NCI-H1048 (cell line): Measurements from ENCODE around the gene CNOT1.
"Not testable (repeated sequence)": the region's sequence is repeated elsewhere in the genome, so short reads cannot be mapped to it uniquely, and the experiment has no call there.

Experiments used
- DNase-seq: peaks from one replicate; lab custom pipeline; 2025; lab: John Stamatoyannopoulos, UW

CNOT1 gene

DNA sequence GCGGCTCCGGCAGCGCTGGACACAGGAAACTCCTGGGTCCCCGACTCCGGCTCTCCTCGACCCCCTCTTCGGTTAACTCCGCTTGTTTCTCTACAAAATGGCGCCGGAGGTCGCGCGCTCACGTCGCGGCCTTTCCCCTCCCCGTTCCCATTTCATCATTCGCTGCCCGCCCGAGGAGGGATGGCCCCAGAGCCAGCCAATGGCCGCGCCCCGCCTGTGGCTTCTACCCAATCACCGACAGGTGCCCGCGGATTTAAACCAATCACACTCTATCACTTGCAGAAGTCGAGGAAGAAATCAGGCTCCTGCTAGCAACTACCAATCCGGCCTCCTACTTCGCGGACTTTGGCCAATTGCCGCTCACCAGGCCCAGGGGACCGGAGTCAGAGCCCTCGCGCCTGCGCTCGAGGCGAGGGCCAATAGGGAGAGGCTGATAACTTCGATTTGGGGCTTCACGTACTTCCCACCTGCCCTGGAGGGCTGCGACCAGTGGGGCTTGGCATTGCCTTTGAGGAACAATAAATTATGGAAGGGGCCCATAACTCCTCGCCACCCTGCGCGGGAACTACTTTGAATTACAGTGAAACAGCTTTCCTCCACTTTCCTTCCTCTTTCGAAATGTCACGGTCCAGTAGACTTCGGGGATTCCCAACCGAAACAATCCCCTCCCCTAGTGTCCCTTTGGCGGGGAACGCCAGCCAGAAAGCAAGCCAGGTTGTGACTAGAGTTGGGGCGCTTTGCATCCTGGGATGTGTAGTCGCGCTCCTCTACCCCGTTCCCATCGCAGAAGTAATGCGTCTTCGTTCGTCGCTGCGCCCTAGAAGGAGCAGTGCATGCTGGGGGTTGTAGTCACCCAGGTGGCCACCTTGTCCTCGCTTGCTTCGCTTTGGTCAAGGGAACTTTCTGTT lies at the start of gene CNOT1:
Gene CNOT1 (minus strand): TSS at position 94 of the 908 bp plus-strand sequence. CDS start 30,489 bp downstream, outside the sequence.
- peak; percentile 66 for DNase-seq

DNA sequence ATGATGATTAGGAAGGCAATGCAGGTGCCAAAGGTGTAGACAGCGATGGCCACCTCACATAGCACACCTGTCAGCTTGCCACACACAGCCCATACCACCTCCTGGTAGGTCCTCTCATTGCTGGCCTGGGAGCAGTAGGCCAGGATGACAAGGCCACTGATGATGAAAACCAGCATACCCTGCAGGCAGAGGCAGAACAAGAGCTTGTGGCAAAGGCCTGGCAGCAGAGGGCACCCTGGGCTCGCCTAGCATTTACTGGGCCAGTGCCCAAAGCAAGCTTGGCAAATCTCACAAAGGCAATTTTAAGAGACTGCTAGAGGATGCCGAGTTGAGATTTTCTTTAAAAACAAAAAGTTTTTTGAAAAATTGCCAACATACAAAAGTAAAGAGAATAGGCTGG lies 49.1 kb upstream of the CNOT1 start:
- no peak for DNase-seq

DNA sequence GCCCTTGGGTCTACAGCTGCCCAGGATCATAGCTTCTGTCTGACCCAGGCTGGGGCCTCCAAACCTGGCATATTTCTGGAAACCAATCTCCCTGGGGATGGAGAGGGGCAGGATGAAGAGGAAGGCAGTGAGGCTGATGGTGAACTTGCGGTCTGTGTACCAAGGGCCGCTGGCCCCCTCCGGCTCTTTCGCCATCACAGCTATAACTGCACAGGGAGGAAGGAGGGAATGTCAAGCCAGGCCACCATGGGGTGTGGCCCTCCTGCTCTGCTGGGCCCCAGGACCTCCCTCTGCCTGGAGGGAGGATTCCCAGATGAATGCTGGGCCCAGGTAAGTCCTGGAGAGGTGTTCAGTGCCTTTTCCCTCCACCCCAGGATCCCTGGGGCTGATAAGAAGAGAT lies 48.6 kb upstream of the CNOT1 start:
- DNase-seq: no peak

DNA sequence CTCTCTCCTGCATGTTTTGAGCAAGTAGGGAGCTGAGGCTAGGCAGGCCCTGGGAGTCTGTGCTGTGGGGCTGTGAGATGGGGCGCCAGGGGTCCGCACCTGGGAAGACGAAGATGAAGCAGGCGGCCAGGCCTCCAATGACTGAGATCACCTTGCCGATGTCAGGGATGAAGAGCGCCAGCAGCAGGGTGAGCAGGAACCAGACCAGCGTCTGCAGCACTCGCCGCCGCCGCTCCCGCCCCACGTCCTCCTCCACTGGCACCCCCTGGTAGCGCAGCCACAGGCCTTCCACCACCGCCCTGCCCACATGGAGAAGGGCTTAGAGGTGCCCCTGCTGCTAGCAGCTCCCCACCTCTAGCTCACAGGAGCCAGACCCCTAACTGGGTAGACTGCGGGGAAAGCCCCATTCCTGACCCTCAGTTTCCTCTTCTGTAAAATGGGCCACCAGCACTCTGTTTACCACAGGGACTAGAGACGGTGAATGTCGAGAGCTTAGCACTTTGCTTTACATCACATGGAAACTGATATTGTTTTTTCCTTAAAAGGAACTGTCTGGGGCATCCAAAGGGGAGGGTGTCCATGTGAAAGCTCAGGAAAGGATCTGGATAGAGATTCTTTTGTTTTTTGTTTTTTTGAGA lies 41.4 kb upstream of the CNOT1 start:
- no peak for DNase-seq

DNA sequence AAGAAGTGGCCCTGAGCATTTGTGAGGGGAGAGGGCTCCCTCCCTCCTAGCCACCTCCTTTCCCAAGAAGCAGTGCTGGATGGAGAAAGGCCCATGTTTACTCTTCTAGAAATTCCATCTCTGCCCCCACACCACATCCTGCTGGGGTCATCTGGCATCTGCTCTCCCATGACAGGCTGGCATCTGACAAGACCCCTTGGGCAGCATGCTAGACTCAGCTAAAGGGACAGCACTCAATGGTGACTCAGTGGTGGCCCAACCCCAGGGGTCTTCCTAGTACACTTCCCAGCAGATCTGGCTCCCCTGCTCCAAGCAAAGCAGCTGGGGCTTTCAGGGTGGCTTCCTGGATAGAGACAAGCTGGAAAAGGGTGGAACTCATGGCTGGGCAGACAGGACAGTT lies 40.6 kb upstream of the CNOT1 start:
- no peak for DNase-seq

DNA sequence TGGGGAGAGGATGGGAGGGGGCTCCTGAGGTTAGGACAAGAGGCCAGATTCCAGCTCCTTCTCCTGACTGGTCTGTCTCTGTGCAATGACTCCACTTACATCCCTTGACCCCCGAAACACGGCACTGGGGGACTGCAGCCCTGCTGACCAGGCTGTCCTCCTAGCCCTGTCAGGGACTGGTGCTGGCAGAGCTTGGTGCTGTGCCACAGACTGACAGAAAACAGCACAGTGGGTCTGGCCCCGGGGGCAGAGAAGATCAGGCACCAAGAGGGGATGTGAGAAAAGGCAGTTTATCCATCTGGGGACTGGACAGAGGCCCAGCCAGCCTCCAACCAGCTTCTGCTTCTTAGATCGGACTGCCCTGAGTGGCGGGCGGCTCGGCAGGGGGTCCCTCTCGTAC lies 35.6 kb upstream of the CNOT1 start:
- DNase-seq: no peak

DNA sequence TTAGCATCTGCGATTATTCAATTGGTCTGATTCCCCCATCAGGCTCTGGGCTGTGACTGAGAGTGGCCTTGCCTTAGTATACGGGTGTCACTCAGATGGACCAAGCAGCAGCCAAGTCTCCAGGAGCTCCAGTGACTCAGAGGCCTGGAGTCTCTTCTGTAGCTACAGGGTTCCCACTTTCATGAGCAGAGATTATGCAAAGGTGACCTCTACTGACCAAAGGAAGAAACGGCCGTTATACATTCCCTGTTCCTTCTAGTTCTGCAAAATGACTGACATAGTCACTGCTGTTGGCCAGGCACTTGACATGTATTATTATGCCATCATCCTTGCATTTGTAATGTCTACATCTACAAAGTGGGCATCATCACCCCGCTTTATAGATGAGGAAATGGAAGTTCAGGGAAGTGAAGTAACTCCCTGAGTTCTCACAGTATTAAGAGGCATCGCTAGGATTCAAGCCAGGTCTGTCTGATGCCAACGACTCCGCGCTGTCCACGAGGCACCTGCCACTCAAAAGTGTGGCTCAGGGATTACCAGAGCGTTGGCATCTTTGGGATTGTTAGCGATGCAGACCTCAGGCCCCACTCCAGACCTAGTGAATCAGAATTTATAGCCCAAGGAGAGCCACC lies 31.7 kb upstream of the CNOT1 start:
- DNase-seq: no peak

DNA sequence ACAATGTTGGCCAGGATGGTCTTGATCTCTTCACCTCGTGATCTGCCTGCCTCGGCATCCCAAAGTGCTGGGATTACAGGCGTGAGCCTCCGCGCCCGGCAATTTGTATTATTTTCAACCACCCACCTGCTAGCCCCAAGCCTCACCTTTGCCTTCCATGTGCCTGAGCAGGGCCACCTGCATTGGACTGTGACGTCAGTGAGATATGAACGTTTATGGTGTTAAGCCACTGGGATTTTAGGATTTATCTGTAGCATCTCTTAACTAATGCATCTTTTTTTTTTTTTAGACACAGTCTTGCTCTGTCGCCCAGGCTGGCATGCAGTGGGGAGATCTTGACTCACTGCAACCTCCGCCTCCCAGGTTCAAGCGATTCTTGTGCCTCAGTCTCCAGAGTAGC lies 30.3 kb upstream of the CNOT1 start:
- DNase-seq: not testable (repeated sequence)

DNA sequence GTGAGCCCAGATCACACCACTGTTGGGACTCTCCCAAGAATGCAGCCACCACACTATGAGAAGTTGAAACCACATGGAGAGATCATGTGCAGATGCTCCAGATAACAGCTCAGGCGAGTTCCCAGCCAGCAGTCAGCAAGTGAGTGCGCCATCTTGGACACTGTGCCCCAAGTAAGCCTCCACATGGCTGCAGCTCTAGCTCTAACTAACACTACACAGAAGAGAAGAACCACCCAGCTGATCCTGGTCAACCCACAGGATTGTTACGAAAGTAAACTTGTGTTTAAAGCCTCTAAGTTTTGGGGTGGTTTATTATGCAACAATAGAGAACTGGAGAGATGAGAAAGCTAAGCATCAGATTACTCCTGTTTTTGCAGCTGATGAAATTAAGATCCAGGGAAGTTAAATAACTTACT lies 29.2 kb upstream of the CNOT1 start:
- DNase-seq: no peak

DNA sequence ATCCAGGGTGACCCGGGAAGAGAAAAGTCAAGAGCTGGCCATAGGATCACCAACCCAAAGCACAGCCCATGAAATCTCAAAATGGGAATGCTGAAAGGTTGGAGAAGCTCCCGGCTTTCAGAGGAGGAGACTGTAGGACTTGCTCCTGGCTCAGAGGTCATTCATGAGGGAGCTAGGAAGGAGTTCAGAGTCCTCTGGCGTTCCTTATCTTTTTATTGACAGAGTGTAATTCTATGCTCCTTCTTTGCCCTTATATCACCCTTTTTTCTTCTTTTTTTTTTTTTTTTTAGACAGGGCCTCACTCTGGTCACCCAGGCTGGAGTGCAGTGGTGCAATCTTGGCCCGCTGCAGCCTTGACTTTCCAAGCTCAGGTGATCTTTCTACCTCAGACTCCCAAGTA lies 27.3 kb upstream of the CNOT1 start:
- DNase-seq: no peak

DNA sequence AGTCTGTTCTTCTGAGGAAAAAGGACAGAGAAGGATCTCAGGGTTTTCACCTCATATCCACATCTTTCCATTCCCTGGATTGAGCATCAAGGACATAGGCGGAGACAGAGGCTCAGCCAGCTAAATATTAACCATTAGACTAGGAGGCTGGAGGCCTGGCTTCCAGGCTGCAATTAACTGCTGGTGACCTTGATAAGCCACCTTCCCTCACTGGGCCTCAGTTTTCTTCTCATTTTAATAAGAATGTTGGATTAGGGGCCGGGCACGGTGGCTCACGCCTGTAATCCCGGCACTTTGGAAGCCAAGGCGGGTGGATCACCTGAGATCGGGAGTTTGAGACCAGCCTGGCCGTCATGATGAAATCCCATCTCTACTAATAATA lies 25.6 kb upstream of the CNOT1 start:
- no peak for DNase-seq

DNA sequence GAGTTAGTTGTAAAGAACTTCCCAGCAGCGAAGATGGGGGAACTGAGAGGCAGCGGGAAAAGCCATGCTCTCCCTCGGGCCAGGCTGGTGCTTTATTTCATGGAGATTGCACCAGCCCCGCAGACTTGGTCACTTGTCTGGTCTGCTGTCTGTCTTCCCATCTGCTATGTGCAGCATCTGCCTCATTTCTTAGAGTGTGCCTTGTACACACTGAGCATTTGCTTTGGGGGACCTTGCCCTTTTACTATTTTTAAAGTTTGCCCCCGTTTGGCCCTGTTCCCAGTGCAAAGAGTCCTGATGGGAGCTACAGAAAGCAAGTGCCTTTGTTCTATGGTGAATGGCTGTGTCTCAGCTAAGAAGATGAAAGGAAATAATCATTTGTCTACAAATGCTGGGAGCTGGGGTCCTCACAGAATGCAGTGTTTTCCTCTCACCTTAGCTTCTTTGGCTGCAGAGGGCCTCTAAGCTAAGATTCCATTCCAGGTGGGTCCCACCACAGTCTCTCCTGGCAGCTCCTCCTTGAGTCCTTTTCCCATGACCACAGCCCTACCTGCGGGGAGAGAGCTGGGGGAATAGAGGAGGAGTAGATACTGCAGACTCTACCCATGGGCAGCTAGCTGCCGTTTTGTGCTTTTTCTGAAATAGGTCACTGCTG lies 25.1 kb upstream of the CNOT1 start:
- no peak for DNase-seq

DNA sequence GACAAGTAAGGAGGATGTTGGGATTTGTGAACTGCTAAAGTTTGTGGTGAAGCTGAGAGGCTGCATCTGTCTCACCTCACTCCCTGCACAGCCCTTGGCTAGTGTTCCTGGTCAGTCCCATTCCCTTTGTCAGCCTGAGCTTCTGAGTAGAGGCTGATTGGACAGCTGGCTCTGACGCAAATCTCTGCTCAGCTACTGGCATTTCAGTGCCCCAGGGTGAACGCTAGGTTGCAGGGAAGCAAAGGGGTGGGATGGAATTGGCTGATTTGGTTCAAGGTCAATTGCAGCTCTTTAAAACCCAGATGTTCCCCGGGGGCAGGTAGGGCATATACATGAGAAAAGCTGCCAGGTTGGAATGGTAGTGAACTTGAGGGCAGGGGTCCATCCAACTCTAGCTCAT lies 23.1 kb upstream of the CNOT1 start:
- DNase-seq: no peak

DNA sequence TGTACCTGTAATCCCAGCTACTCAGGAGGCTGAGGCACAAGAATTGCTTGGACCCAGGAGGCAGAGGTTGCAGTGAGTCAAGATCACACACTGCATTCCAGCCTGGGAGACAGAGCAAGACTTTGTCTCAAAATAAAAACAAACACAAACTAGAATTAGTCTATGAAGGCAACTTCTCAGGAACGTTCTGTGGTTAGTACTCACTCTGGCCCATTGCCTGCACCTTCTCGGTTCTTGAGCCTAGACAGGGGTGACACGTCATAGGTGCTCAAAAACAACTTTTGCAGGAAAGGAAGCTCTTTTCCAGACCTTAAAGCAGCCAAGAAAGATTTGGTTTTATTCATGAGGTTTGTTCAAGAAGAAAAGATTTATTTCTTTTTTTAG lies 22.3 kb upstream of the CNOT1 start:
- no peak for DNase-seq

DNA sequence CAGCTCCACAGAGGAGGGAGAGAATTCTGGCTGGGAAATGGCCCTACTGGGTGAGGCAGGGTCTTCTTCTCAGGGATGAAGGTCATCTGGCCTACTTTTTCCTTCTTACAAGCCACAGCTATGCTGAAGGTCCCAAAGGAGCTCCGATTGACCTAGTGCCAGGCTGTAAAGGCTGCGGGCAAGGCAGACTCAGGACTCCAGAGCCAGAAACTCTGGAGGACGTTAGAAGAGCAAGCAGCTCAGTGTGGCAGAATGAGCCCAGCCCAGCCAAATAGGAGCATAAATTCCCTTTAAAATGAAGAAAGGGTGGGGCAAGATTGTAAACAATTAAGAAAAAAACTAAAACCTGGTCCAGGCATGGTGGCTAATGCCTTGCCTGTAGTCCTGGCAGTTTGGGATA lies 20.1 kb upstream of the CNOT1 start:
- DNase-seq: no peak

DNA sequence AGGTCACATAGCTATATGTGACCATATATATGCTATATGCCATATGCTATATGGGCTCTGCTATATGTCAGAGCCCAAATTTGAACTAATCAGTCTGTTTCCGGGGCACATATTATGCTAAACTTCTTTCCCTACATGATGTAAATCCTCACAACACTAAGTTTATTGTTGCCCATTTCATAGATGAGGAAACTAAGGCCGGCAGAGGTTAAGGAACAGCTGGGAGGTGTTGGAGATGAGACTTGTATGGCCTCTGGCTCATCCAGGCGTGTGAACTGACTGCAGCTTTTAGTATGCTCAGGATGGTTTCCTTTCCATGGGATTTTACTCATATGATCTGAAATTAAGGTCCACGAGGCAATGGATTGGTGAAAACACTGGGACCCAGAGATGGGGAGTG lies 17.5 kb upstream of the CNOT1 start:
- DNase-seq: no peak

DNA sequence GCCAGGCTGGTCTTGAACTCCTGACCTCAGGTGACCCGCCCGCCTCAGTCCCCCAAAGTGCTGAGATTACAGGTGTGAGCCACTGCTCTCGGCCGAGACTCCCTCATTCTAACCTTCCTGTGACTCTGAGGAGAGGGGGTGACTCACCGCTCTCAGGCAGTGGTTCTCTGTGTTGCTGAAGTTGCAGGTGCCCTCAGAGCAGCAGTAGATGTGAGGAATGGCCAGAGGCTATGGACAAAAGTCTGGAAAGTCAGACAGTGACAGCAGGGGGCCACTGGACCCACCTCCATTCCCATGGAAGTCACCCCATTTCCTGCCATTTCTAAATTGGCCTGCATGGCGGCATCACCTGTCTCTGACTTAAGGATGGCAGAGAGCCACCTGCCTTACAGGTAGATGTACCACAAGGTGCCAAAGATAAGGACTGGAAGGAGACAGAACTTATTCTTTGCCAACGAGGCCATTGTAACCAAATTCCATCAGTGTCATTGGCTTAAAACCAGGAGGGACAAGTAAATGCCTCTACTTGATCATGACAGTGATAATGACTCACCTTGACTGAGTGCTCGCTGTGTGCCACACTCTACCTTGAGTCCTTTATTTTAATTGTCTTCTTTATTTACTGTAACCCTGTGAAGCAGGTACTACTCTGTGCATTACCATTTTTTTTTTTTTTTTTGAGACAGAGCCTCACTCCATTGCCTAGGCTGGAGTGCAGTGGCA lies 15.3 kb upstream of the CNOT1 start:
- no peak for DNase-seq

DNA sequence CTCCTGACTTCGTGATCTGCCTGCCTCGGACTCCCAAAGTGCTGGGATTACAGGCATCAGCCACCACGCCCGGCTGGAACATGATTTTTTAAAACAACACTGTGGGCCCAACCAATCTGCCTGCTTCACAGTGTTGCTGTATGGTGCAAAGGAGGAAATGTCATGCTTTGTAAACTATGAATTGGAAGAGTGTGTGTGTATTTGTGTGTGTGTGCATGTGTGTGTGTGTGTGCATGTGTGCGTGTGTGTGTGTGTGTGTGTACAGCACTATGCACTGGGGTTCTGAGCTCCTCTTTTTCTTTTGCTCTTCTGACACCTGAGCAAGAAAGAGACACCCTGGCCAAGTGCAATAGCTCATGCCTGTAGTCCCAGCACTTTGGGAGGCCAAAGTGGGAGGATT lies 14.5 kb upstream of the CNOT1 start:
- no peak for DNase-seq

DNA sequence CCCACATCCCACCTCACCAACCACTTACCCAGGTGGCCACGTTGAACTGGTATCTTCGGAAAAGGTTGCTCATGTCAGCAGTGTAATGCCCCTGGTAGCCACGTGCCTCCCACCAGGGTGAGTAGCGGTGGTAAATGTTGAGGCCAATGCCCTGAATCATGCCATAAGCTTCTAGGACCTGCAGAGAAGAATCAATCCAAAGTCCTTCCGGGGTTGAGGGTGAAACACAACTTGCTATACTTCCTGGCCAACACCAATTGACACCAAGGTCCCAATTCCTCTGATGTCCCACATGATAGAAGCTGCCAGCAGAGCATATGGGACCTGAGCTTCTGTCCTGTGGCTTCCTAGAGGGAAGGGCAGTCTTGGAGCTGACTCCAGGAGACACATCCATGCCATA lies 11.3 kb upstream of the CNOT1 start:
- DNase-seq: no peak

DNA sequence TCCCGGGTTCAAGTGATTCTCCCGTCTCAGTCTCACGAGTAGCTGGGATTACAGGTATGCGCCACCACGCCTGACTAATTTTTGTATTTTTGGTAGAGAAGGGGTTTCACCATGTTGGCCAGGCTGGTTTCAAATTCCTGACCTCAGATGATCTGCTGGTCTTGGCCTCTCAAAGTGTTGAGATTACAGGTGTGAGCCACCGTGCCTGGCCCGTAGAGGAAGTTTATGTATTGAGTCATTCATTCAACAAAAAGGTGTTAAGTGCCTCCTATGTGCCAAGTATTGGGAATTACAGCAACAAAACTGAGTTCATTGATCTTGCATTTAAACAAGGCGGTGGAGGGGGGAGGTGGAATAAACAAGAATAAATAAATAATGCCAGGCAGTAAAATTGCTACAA lies 10.2 kb upstream of the CNOT1 start:
- DNase-seq: no peak

DNA sequence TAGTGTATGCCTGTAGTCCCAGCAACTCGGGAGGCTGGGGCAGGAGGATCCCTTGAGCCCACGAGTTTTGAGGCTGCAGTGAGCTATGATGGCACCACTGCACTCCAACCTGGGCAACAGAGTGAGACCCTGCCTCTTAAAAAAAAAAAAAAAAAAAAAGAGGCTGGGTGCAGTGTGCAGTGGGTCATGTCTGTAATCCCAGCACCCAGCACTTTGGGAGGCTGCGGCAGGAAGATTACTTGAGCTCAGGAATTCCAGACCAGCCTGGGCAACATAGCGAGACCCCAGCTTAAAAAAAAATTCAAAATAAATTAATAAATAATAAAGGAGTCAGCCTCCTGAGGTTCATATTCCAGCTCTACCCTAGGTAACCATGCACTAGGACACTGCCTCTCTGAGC lies 9.6 kb upstream of the CNOT1 start:
- no peak for DNase-seq
